ENCODE data around the gene CLCN1. TPM values are rescaled to one million over a fixed set of nuclear protein-coding genes. Genes with fewer than 3 reads are reported as not detected.
A peak's percentile ranks its signal among the peaks of the same experiment; 100 is the strongest.

Gene CLCN1
- total RNA-seq, 1 donor from 2014 or later, result not detected

GRCh38 chr7:143362131-143363015 is 46.5 kb downstream of the CLCN1 start, which contains the start of gene FAM131B:
Gene FAM131B (minus strand): TSS chr7:143362713. CDS start chr7:143362603, 110 bp downstream.
- no peak for DNase-seq (ENCODE audit: low read depth, low spot score)

- no peak for DNase-seq (ENCODE audit: low read depth, low spot score)
Observed at GRCh38 chr7:143363016-143363937, 47.4 kb downstream of the CLCN1 start.

GRCh38 chr7:143367972-143368371 is 52.1 kb downstream of the CLCN1 start:
- DNase-seq (ENCODE audit: low read depth, low spot score), result no peak

GRCh38 chr7:143368387-143368786 is 52.5 kb downstream of the CLCN1 start:
- no peak for DNase-seq (ENCODE audit: low read depth, low spot score)

- DNase-seq (ENCODE audit: low read depth, low spot score), result no peak
Observed at GRCh38 chr7:143369678-143370651, 54.1 kb downstream of the CLCN1 start.

GRCh38 chr7:143372070-143372469 is 56.2 kb downstream of the CLCN1 start:
- DNase-seq (ENCODE audit: low read depth, low spot score), result no peak

- no peak for DNase-seq (ENCODE audit: low read depth, low spot score)
Observed at GRCh38 chr7:143373255-143373794, 57.4 kb downstream of the CLCN1 start.

GRCh38 chr7:143374561-143374960 is 58.6 kb downstream of the CLCN1 start:
- DNase-seq (ENCODE audit: low read depth, low spot score), result no peak

GRCh38 chr7:143375298-143376034 is 59.6 kb downstream of the CLCN1 start:
- no peak for DNase-seq (ENCODE audit: low read depth, low spot score)

- no peak for DNase-seq (ENCODE audit: low read depth, low spot score)
Observed at GRCh38 chr7:143376396-143376795, 60.5 kb downstream of the CLCN1 start.

GRCh38 chr7:143379611-143380259 is 63.8 kb downstream of the CLCN1 start:
- DNase-seq (ENCODE audit: low read depth, low spot score), result no peak

GRCh38 chr7:143380260-143380645 is 64.3 kb downstream of the CLCN1 start:
- DNase-seq (ENCODE audit: low read depth, low spot score), result peak; percentile 68

GRCh38 chr7:143380646-143381426 is 64.9 kb downstream of the CLCN1 start, which contains the start of gene ZYX:
Gene ZYX (plus strand): TSS chr7:143381345. CDS start chr7:143381572, 227 bp downstream.
- peak; percentile 90 for DNase-seq (ENCODE audit: low read depth, low spot score)

GRCh38 chr7:143381427-143382125 is 65.7 kb downstream of the CLCN1 start:
- no peak for DNase-seq (ENCODE audit: low read depth, low spot score)

GRCh38 chr7:143382126-143382790 is 66.3 kb downstream of the CLCN1 start:
- no peak for DNase-seq (ENCODE audit: low read depth, low spot score)

GRCh38 chr7:143382791-143383641 is 67.1 kb downstream of the CLCN1 start:
- DNase-seq (ENCODE audit: low read depth, low spot score), result no peak
